ENCODE data around the gene EHHADH. TPM values are rescaled to one million over a fixed set of nuclear protein-coding genes. Genes with fewer than 3 reads are reported as not detected.
A peak's percentile ranks its signal among the peaks of the same experiment; 100 is the strongest.

EHHADH gene
- total and polyA plus RNA-seq, 9 of the 15 experiments (the other 6 are each of a cell fraction or from before 2014, with no cell fraction given) = 3.6 to 6.4 (median 5.4) TPM

- FAIRE-seq (no peak), ATAC-seq (no peak), DNase-seq (ENCODE audit: extremely low read depth in 1 of 4, low spot score in 3 of 4) (no peak)
- Histone ChIP-seq H3K79me2 (ENCODE audit: control insufficient read depth, insufficient read depth, low read length) (no peaks in the 10 kb centered on the region), H3K9me1 (ENCODE audit: control insufficient read depth, insufficient read depth, low read length) (no peaks in the 10 kb centered on the region), H3K9ac (ENCODE audit: insufficient read depth in 1 of 2, low read depth in 2 of 2, low read length in 2 of 2) (no peak overlapping the region), H4K20me1 (replicated peaks; ENCODE audit: control insufficient read depth, insufficient read depth, low read length) (no peaks in the 10 kb centered on the region), H3K36me3 (ENCODE audit: control insufficient read depth, insufficient read depth, low read length) (no peaks in the 10 kb centered on the region), H3K27me3 (ENCODE audit: control insufficient read depth in 2 of 2, insufficient read depth in 2 of 2, low read length in 2 of 2) (no peaks in the 10 kb centered on the region), H3K9me3 (replicated peaks; ENCODE audit: control insufficient read depth, insufficient read depth, low read depth, low read length) (no peaks in the 10 kb centered on the region), H3K4me2 (ENCODE audit: insufficient read depth, low read length) (no peak overlapping the region), H3K4me1 (replicated peaks in 1 of 2; ENCODE audit: control insufficient read depth in 2 of 2, insufficient read depth in 2 of 2, low read length in 2 of 2) (peaks cover 7 to 17% of the 10 kb centered on the region in 2 experiments; a peak in 4 of 5 replicates), H3K27ac (ENCODE audit: extremely low read depth, low read depth, low read length) (no peak overlapping the region), H3K4me3 (no peak overlapping the region), H2AFZ (ENCODE audit: low read depth, low read length) (0 out of 2 replicates have a peak overlapping the region, but pooled peaks have one; percentile 24)
- no TSS peak for BruUV-seq (replicated peaks)
- 82% methylated on average over 5 of the region's 7 CpGs for WGBS (ENCODE audit: insufficient coverage, low coverage, missing lambda C conversion rate)
- ChIA-PET CTCF (ENCODE audit: low intra/inter-chr PET ratio) (no interaction called here), POLR2A (no interaction called here)
- TF ChIP-seq ILK (tag; IDR thresholded peaks at IDR 0.05; ENCODE audit: borderline replicate concordance, low read depth) (no peak), CREB3 (tag; conservative IDR thresholded peaks at IDR 0.05; ENCODE audit: low read depth) (no peak), HNRNPUL1 (IDR thresholded peaks at IDR 0.05; ENCODE audit: low read length) (no peak), TOE1 (IDR thresholded peaks at IDR 0.05; ENCODE audit: borderline replicate concordance) (no peak), TOE1 (CRISPR knock-in tag; IDR thresholded peaks at IDR 0.05; ENCODE audit: borderline replicate concordance, low read depth) (no peak), ERF (CRISPR knock-in tag; IDR thresholded peaks at IDR 0.05) (no peak), ZBTB26 (CRISPR knock-in tag; IDR thresholded peaks at IDR 0.05) (no peak), E2F3 (CRISPR knock-in tag; IDR thresholded peaks at IDR 0.05) (no peak), ZNF431 (CRISPR knock-in tag; IDR thresholded peaks at IDR 0.05) (no peak), ESRRB (CRISPR knock-in tag; IDR thresholded peaks at IDR 0.05; ENCODE audit: borderline replicate concordance) (no peak), KLF13 (tag; IDR thresholded peaks at IDR 0.05; ENCODE audit: borderline replicate concordance, low read depth) (no peak), DIDO1 (tag; IDR thresholded peaks at IDR 0.05; ENCODE audit: low read depth) (no peak), SAP30 (IDR thresholded peaks at IDR 0.05; ENCODE audit: borderline replicate concordance, insufficient read depth, low read depth, low read length, poor library complexity, severe bottlenecking) (no peak), CHD4 (IDR thresholded peaks at IDR 0.05; ENCODE audit: insufficient read depth, insufficient replicate concordance, low read depth, low read length, poor library complexity, severe bottlenecking) (no peak), CHD2 (IDR thresholded peaks at IDR 0.05; ENCODE audit: low read depth, low read length) (no peak), PHB (CRISPR knock-in tag; IDR thresholded peaks at IDR 0.05) (no peak), FOXJ3 (CRISPR knock-in tag; IDR thresholded peaks at IDR 0.05) (no peak), ZKSCAN3 (CRISPR knock-in tag; IDR thresholded peaks at IDR 0.05) (no peak), POLR3A (IDR thresholded peaks at IDR 0.05; ENCODE audit: borderline replicate concordance, extremely low read depth, insufficient read depth, insufficient read length) (no peak), POLR2AphosphoS5 (IDR thresholded peaks at IDR 0.05; ENCODE audit: control insufficient read depth, insufficient read depth, low read depth, low read length) (no peak)
- intact Hi-C loops (cut with micrococcal nuclease) (no loop called here), in situ Hi-C loops (cut with MboI) (no loop called here)
Measured at GRCh38 chr3:185292238-185292637, 38.4 kb upstream of the EHHADH start.

Data from K562 (cell line).